Measurements from ENCODE around the gene CEP128. TPM values are rescaled to one million over a fixed set of nuclear protein-coding genes. Genes with fewer than 3 reads are reported as not detected.
"Not testable (repeated sequence)": the region's sequence is repeated elsewhere in the genome, so short reads cannot be mapped to it uniquely, and the experiment has no call there.

CEP128 gene
- total RNA-seq, 2 experiments from 2014 or later: 19.4 to 22.8 TPM

GRCh38 chr14:80973931-80974641, 32.5 kb upstream of the CEP128 start:
- Mint-ChIP-seq H3K27ac (no peak overlapping the region), H3K27me3 (peaks cover 2% of the 10 kb centered on the region), H3K36me3 (no peaks in the 10 kb centered on the region), H3K4me1 (ENCODE audit: low read depth) (peaks cover 20% of the 10 kb centered on the region), H3K4me3 (no peak overlapping the region), H3K9me3 (no peaks in the 10 kb centered on the region)
- DNase-seq: no peak
- intact Hi-C loops (cut with micrococcal nuclease): no loop called here
- POLR2A ChIA-PET: interaction anchor here (1.1 kb wide), 1 partner anchor 13 kb away, joined by 3 read pairs; no protein-coding TSS in a partner anchor
- CTCF ChIA-PET: interaction anchor here (0.7 to 9.6 kb wide), 4 partner anchors 13 to 190 kb away, joined by 3 to 84 read pairs (median 5); no protein-coding TSS in a partner anchor

- no peaks in the 10 kb centered on the region for H3K27me3 Mint-ChIP-seq
- peaks cover 3% of the 10 kb centered on the region for H3K4me1 Mint-ChIP-seq (ENCODE audit: low read depth)
- H3K4me3 Mint-ChIP-seq: no peak overlapping the region
- no peaks in the 10 kb centered on the region for H3K9me3 Mint-ChIP-seq
- CTCF ChIA-PET: interaction anchor here (1.1 kb wide), 1 partner anchor 22 kb away, joined by 4 read pairs; no protein-coding TSS in a partner anchor
- intact Hi-C loops (cut with micrococcal nuclease): no loop called here
- POLR2A ChIA-PET: no interaction called here
- H3K36me3 Mint-ChIP-seq: no peaks in the 10 kb centered on the region
- no peak overlapping the region for H3K27ac Mint-ChIP-seq
- no peak for DNase-seq
These were observed 23.5 kb upstream of the CEP128 start for GRCh38 chr14:80965037-80965436.

GRCh38 chr14:80959496-80959895, 18.0 kb upstream of the CEP128 start:
- CTCF ChIA-PET: interaction anchor here (1.0 to 2.0 kb wide), 7 partner anchors 14 to 212 kb away, joined by 3 to 18 read pairs (median 4); no protein-coding TSS in a partner anchor
- peak; percentile 72 for DNase-seq
- no peak overlapping the region for H3K4me3 Mint-ChIP-seq

GRCh38 chr14:80958939-80959338, 17.4 kb upstream of the CEP128 start:
- H3K4me3 Mint-ChIP-seq: no peak overlapping the region
- ChIA-PET CTCF (interaction anchor here (1.0 to 2.0 kb wide), 6 partner anchors 19 to 213 kb away, joined by 3 to 18 read pairs (median 4); no protein-coding TSS in a partner anchor), POLR2A (interaction anchor here (0.7 to 1.3 kb wide), 3 partner anchors 17 to 262 kb away, joined by 3 read pairs; partner anchors contain the start of gene GTF2A1)
- H3K9me3 Mint-ChIP-seq: no peaks in the 10 kb centered on the region
- no peaks in the 10 kb centered on the region for H3K36me3 Mint-ChIP-seq
- intact Hi-C loops (cut with micrococcal nuclease): loop anchor here (1.0 kb wide), 6 partner anchors 12 to 211 kb away; no protein-coding TSS in a partner anchor
- no peak overlapping the region for H3K27ac Mint-ChIP-seq
- peaks cover 7% of the 10 kb centered on the region for H3K27me3 Mint-ChIP-seq
- no peak for DNase-seq
- peaks cover 38% of the 10 kb centered on the region for H3K4me1 Mint-ChIP-seq (ENCODE audit: low read depth)

More at GRCh38 chr14:80959496-80959895, 18.0 kb upstream of the CEP128 start:
- intact Hi-C loops (cut with micrococcal nuclease): loop anchor here (1.0 kb wide), 6 partner anchors 12 to 211 kb away; no protein-coding TSS in a partner anchor
- no peaks in the 10 kb centered on the region for H3K36me3 Mint-ChIP-seq
- POLR2A ChIA-PET: interaction anchor here (0.7 to 1.3 kb wide), 3 partner anchors 17 to 262 kb away, joined by 3 read pairs; partner anchors contain the start of gene GTF2A1
- H3K27ac Mint-ChIP-seq: no peak overlapping the region
- H3K4me1 Mint-ChIP-seq (ENCODE audit: low read depth): peaks cover 38% of the 10 kb centered on the region
- H3K27me3 Mint-ChIP-seq: peaks cover 7% of the 10 kb centered on the region
- no peaks in the 10 kb centered on the region for H3K9me3 Mint-ChIP-seq

- Mint-ChIP-seq H3K9me3 (no peaks in the 10 kb centered on the region), H3K36me3 (no peaks in the 10 kb centered on the region), H3K4me1 (ENCODE audit: low read depth) (peaks cover 38% of the 10 kb centered on the region)
These were observed 16.7 kb upstream of the CEP128 start for GRCh38 chr14:80958226-80958625.

GRCh38 chr14:80957613-80958012, 16.1 kb upstream of the CEP128 start:
- Mint-ChIP-seq H3K4me3 (no peak overlapping the region), H3K27me3 (peaks cover 7% of the 10 kb centered on the region), H3K4me1 (ENCODE audit: low read depth) (peaks cover 38% of the 10 kb centered on the region), H3K36me3 (no peaks in the 10 kb centered on the region), H3K9me3 (no peaks in the 10 kb centered on the region), H3K27ac (no peak overlapping the region)
- CTCF ChIA-PET: interaction anchor here (0.7 to 7.3 kb wide), 2 partner anchors 21 to 30 kb away, joined by 3 to 112 read pairs; no protein-coding TSS in a partner anchor
- DNase-seq: no peak
- intact Hi-C loops (cut with micrococcal nuclease): no loop called here
- POLR2A ChIA-PET: no interaction called here

More at GRCh38 chr14:80958226-80958625, 16.7 kb upstream of the CEP128 start:
- Mint-ChIP-seq H3K27ac (no peak overlapping the region), H3K27me3 (peaks cover 7% of the 10 kb centered on the region), H3K4me3 (no peak overlapping the region)
- no peak for DNase-seq
- POLR2A ChIA-PET: no interaction called here
- intact Hi-C loops (cut with micrococcal nuclease): no loop called here
- CTCF ChIA-PET: interaction anchor here (0.7 to 2.0 kb wide), 4 partner anchors 20 to 213 kb away, joined by 3 to 10 read pairs (median 4); no protein-coding TSS in a partner anchor

- Mint-ChIP-seq H3K27ac (no peak overlapping the region), H3K36me3 (no peaks in the 10 kb centered on the region), H3K4me1 (ENCODE audit: low read depth) (peaks cover 38% of the 10 kb centered on the region), H3K9me3 (no peaks in the 10 kb centered on the region), H3K4me3 (no peak overlapping the region), H3K27me3 (peaks cover 7% of the 10 kb centered on the region)
- no peak for DNase-seq
- intact Hi-C loops (cut with micrococcal nuclease): no loop called here
- ChIA-PET CTCF (interaction anchor here (2.9 to 7.3 kb wide), 3 partner anchors 15 to 207 kb away, joined by 9 to 112 read pairs (median 13); partner anchors contain the start of gene CEP128), POLR2A (no interaction called here)
These were observed 15.4 kb upstream of the CEP128 start for GRCh38 chr14:80956922-80957321.

- Mint-ChIP-seq H3K4me3 (no peak overlapping the region), H3K36me3 (no peaks in the 10 kb centered on the region), H3K27me3 (peaks cover 7% of the 10 kb centered on the region), H3K27ac (no peak overlapping the region), H3K4me1 (ENCODE audit: low read depth) (peaks cover 38% of the 10 kb centered on the region), H3K9me3 (no peaks in the 10 kb centered on the region)
- no peak for DNase-seq
- intact Hi-C loops (cut with micrococcal nuclease): no loop called here
- ChIA-PET CTCF (interaction anchor here (0.8 to 7.3 kb wide), 10 partner anchors 12 to 509 kb away, joined by 3 to 112 read pairs (median 8); partner anchors contain the start of gene CEP128), POLR2A (interaction anchor here (0.9 kb wide), 1 partner anchor 14 kb away, joined by 3 read pairs; no protein-coding TSS in a partner anchor)
These were observed 14.6 kb upstream of the CEP128 start for GRCh38 chr14:80956102-80956501.

- Mint-ChIP-seq H3K36me3 (no peaks in the 10 kb centered on the region), H3K4me3 (peak within 1 kb of the TSS; percentile 73), H3K27ac (no peak within 1 kb of the TSS), H3K27me3 (peaks cover 7% of the 10 kb centered on the region), H3K4me1 (ENCODE audit: low read depth) (peaks cover 38% of the 10 kb centered on the region), H3K9me3 (no peaks in the 10 kb centered on the region)
- DNase-seq: no peak
- intact Hi-C loops (cut with micrococcal nuclease): loop anchor here (1.0 to 2.0 kb wide), 4 partner anchors 32 to 509 kb away; no protein-coding TSS in a partner anchor
- CTCF ChIA-PET: interaction anchor here (0.8 to 7.3 kb wide), 11 partner anchors 12 to 509 kb away, joined by 3 to 112 read pairs (median 7); partner anchors contain the start of gene CEP128
- POLR2A ChIA-PET: interaction anchor here (0.9 kb wide), 1 partner anchor 13 kb away, joined by 3 read pairs; no protein-coding TSS in a partner anchor
These were observed 13.9 kb upstream of the CEP128 start, which contains the start of gene TSHR for GRCh38 chr14:80955416-80955941. TSS of gene TSHR (plus strand) at chr14:80955621. CDS start at chr14:80955681, 60 bp downstream.

GRCh38 chr14:80954687-80955299, 13.3 kb upstream of the CEP128 start:
- H3K9me3 Mint-ChIP-seq: no peaks in the 10 kb centered on the region
- peak; percentile 79 for DNase-seq
- peaks cover 32% of the 10 kb centered on the region for H3K4me1 Mint-ChIP-seq (ENCODE audit: low read depth)
- POLR2A ChIA-PET: no interaction called here
- intact Hi-C loops (cut with micrococcal nuclease): loop anchor here (1.0 to 2.0 kb wide), 4 partner anchors 33 to 510 kb away; no protein-coding TSS in a partner anchor
- no peaks in the 10 kb centered on the region for H3K36me3 Mint-ChIP-seq
- CTCF ChIA-PET: interaction anchor here (0.9 to 7.3 kb wide), 10 partner anchors 13 to 510 kb away, joined by 4 to 112 read pairs (median 8); partner anchors contain the start of gene CEP128
- H3K27ac Mint-ChIP-seq: no peak overlapping the region
- H3K4me3 Mint-ChIP-seq: peak overlapping the region; percentile 73
- H3K27me3 Mint-ChIP-seq: peaks cover 8% of the 10 kb centered on the region

- peaks cover 16% of the 10 kb centered on the region for H3K4me1 Mint-ChIP-seq (ENCODE audit: low read depth)
- POLR2A ChIA-PET; DNase-seq; H3K27ac Mint-ChIP-seq; intact Hi-C loops (cut with micrococcal nuclease); H3K4me3 Mint-ChIP-seq; H3K36me3 Mint-ChIP-seq; H3K9me3 Mint-ChIP-seq; H3K27me3 Mint-ChIP-seq: not testable (repeated sequence)
- CTCF ChIA-PET: interaction anchor here (1.5 to 7.3 kb wide), 3 partner anchors 25 to 217 kb away, joined by 4 to 112 read pairs (median 5); no protein-coding TSS in a partner anchor
These were observed 11.7 kb upstream of the CEP128 start for GRCh38 chr14:80953211-80953610.
